Measurements from ENCODE around the gene LEO1.

Gene LEO1

GRCh38 chr15:51971375-51972133 is at the start of gene LEO1:
LEO1 (minus strand) TSS chr15:51971778; CDS start chr15:51971745, 33 bp downstream.
- DNase-seq (ENCODE audit: low read depth in 2 of 2) = peak; percentile 62 to 84

GRCh38 chr15:52021128-52021671 is 49.6 kb upstream of the LEO1 start:
- DNase-seq (ENCODE audit: low read depth in 2 of 2) = peak; percentile 39 to 62

GRCh38 chr15:52020221-52021085 is 48.9 kb upstream of the LEO1 start:
- no peak for DNase-seq (ENCODE audit: low read depth in 2 of 2)

GRCh38 chr15:52019394-52020220 is 48.0 kb upstream of the LEO1 start:
- DNase-seq (ENCODE audit: low read depth in 2 of 2) = peak; percentile 39 to 57

GRCh38 chr15:52018693-52019393 is 47.3 kb upstream of the LEO1 start, which contains the start of gene MAPK6:
MAPK6 (plus strand) TSS chr15:52019219; CDS start chr15:52046461, 27,242 bp downstream.
- peak; percentile 96 for DNase-seq (ENCODE audit: low read depth in 2 of 2)

GRCh38 chr15:52018244-52018643 is 46.7 kb upstream of the LEO1 start:
- DNase-seq (ENCODE audit: low read depth in 2 of 2) = no peak

GRCh38 chr15:52016316-52016715 is 44.7 kb upstream of the LEO1 start:
- no peak for DNase-seq (ENCODE audit: low read depth in 2 of 2)

- no peak for DNase-seq (ENCODE audit: low read depth in 2 of 2)
Observed at GRCh38 chr15:52014616-52015015, 43.0 kb upstream of the LEO1 start.

GRCh38 chr15:52013151-52013791 is 41.7 kb upstream of the LEO1 start:
- no peak for DNase-seq (ENCODE audit: low read depth in 2 of 2)

GRCh38 chr15:52012210-52012609 is 40.6 kb upstream of the LEO1 start:
- DNase-seq (ENCODE audit: low read depth in 2 of 2) = no peak

GRCh38 chr15:52011711-52012144 is 40.1 kb upstream of the LEO1 start:
- DNase-seq (ENCODE audit: low read depth in 2 of 2) = no peak

GRCh38 chr15:52010633-52011595 is 39.3 kb upstream of the LEO1 start:
- peak in 1 of 2 donors; percentile 24 for DNase-seq (ENCODE audit: low read depth in 2 of 2)

GRCh38 chr15:52008698-52009434 is 37.3 kb upstream of the LEO1 start:
- DNase-seq (ENCODE audit: low read depth in 2 of 2) = no peak

- no peak for DNase-seq (ENCODE audit: low read depth in 2 of 2)
Observed at GRCh38 chr15:52008359-52008697, 36.8 kb upstream of the LEO1 start.

- DNase-seq (ENCODE audit: low read depth in 2 of 2) = no peak
Observed at GRCh38 chr15:52006702-52007340, 35.2 kb upstream of the LEO1 start.

GRCh38 chr15:52005748-52006701 is 34.4 kb upstream of the LEO1 start:
- DNase-seq (ENCODE audit: low read depth in 2 of 2) = no peak

- no peak for DNase-seq (ENCODE audit: low read depth in 2 of 2)
Observed at GRCh38 chr15:52004806-52005205, 33.2 kb upstream of the LEO1 start.

Measured in stimulated activated CD4-positive, alpha-beta T cell treated with anti-CD3 and anti-CD28 coated beads, Interleukin-1b, Interleukin-23, amount 100 ng/mL, for 4 hours (primary cell).